ENCODE data around the gene GSE1. TPM values are rescaled to one million over a fixed set of nuclear protein-coding genes. Genes with fewer than 3 reads are reported as not detected.

Gene GSE1
- total RNA-seq, 3 donors from 2014 or later: 52.3 to 105 (median 60.7) TPM

GRCh38 chr16:85699628-85700027, 86.5 kb downstream of the GSE1 start:
- intact Hi-C loops (cut with DNase I; ENCODE audit: low total_unique reads): no loop called here
- no peak overlapping the region for H3K4me3 ChIP-seq
- TF ChIP-seq POLR2AphosphoS5 (IDR thresholded peaks at IDR 0.05): no peak
- TF ChIP-seq POLR2A (IDR thresholded peaks at IDR 0.05): no peak
- TF ChIP-seq, protein P1, sequence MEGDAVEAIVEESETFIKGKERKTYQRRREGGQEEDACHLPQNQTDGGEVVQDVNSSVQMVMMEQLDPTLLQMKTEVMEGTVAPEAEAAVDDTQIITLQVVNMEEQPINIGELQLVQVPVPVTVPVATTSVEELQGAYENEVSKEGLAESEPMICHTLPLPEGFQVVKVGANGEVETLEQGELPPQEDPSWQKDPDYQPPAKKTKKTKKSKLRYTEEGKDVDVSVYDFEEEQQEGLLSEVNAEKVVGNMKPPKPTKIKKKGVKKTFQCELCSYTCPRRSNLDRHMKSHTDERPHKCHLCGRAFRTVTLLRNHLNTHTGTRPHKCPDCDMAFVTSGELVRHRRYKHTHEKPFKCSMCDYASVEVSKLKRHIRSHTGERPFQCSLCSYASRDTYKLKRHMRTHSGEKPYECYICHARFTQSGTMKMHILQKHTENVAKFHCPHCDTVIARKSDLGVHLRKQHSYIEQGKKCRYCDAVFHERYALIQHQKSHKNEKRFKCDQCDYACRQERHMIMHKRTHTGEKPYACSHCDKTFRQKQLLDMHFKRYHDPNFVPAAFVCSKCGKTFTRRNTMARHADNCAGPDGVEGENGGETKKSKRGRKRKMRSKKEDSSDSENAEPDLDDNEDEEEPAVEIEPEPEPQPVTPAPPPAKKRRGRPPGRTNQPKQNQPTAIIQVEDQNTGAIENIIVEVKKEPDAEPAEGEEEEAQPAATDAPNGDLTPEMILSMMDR (IDR thresholded peaks at IDR 0.05): no peak
- no peak for DNase-seq (ENCODE audit: low spot score in 2 of 2)
- no peaks in the 10 kb centered on the region for H3K36me3 ChIP-seq
- H3K4me1 ChIP-seq: no peaks in the 10 kb centered on the region
- H3K27ac ChIP-seq: no peak overlapping the region
- peaks cover 0 to 5% of the 10 kb centered on the region in 2 donors for H3K9me3 ChIP-seq
- peaks cover 0 to 6% of the 10 kb centered on the region in 2 donors for H3K27me3 ChIP-seq

GRCh38 chr16:85704011-85704410, 90.9 kb downstream of the GSE1 start:
- Histone ChIP-seq H3K27me3 (no peaks in the 10 kb centered on the region), H3K4me1 (no peaks in the 10 kb centered on the region), H3K27ac (no peak overlapping the region), H3K4me3 (no peak overlapping the region), H3K36me3 (no peaks in the 10 kb centered on the region), H3K9me3 (peaks cover 0 to 5% of the 10 kb centered on the region in 2 donors)
- intact Hi-C loops (cut with DNase I; ENCODE audit: low total_unique reads): no loop called here
- DNase-seq (ENCODE audit: low spot score in 2 of 2): no peak
- TF ChIP-seq POLR2AphosphoS5 (IDR thresholded peaks at IDR 0.05): no peak
- TF ChIP-seq, protein P1 (IDR thresholded peaks at IDR 0.05): no peak

GRCh38 chr16:85704900-85705846, 92.1 kb downstream of the GSE1 start:
- no peak for DNase-seq (ENCODE audit: low spot score in 2 of 2)
- Histone ChIP-seq H3K27ac (no peak overlapping the region), H3K9me3 (peaks cover 0 to 5% of the 10 kb centered on the region in 2 donors), H3K36me3 (no peaks in the 10 kb centered on the region), H3K4me1 (no peaks in the 10 kb centered on the region), H3K4me3 (no peak overlapping the region), H3K27me3 (no peaks in the 10 kb centered on the region)
- intact Hi-C loops (cut with DNase I; ENCODE audit: low total_unique reads): no loop called here
- TF ChIP-seq, protein P1 (IDR thresholded peaks at IDR 0.05): no peak

- Histone ChIP-seq H3K27me3 (no peaks in the 10 kb centered on the region), H3K9me3 (peaks cover 0 to 3% of the 10 kb centered on the region in 2 donors), H3K36me3 (no peaks in the 10 kb centered on the region), H3K27ac (no peak overlapping the region), H3K4me3 (no peak overlapping the region), H3K4me1 (no peaks in the 10 kb centered on the region)
- no peak for DNase-seq (ENCODE audit: low spot score in 2 of 2)
- intact Hi-C loops (cut with DNase I; ENCODE audit: low total_unique reads): no loop called here
- TF ChIP-seq, protein P1 (IDR thresholded peaks at IDR 0.05): no peak
- no peak for TF ChIP-seq POLR2A (IDR thresholded peaks at IDR 0.05)
- TF ChIP-seq POLR2AphosphoS5 (IDR thresholded peaks at IDR 0.05): no peak
Measured at GRCh38 chr16:85706449-85707034, 93.4 kb downstream of the GSE1 start.

- no peak for DNase-seq (ENCODE audit: low spot score in 2 of 2)
- H3K4me3 ChIP-seq: no peak overlapping the region
- H3K9me3 ChIP-seq: peaks cover 4 to 6% of the 10 kb centered on the region in 2 donors
- intact Hi-C loops (cut with DNase I; ENCODE audit: low total_unique reads): no loop called here
- TF ChIP-seq POLR2A (IDR thresholded peaks at IDR 0.05): no peak
- TF ChIP-seq POLR2AphosphoS5 (IDR thresholded peaks at IDR 0.05): no peak
- TF ChIP-seq, protein P1 (IDR thresholded peaks at IDR 0.05): no peak
- H3K27me3 ChIP-seq: no peaks in the 10 kb centered on the region
- no peaks in the 10 kb centered on the region for H3K36me3 ChIP-seq
- no peaks in the 10 kb centered on the region for H3K4me1 ChIP-seq
- H3K27ac ChIP-seq: no peak overlapping the region
Measured at GRCh38 chr16:85707528-85708095, 94.5 kb downstream of the GSE1 start.

Measured in breast epithelium (tissue), 4 donors.